ENCODE results near the gene TRPV4. TPM values are rescaled to one million over a fixed set of nuclear protein-coding genes. Genes with fewer than 3 reads are reported as not detected.

Gene TRPV4
- total RNA-seq (2022; extraction: Qiagen RNA extraction; ENCODE audit: low read depth), result 0.09 to 0.15 TPM (median 0.11 TPM) in 4 of 5 replicates, not detected in the other

DNA sequence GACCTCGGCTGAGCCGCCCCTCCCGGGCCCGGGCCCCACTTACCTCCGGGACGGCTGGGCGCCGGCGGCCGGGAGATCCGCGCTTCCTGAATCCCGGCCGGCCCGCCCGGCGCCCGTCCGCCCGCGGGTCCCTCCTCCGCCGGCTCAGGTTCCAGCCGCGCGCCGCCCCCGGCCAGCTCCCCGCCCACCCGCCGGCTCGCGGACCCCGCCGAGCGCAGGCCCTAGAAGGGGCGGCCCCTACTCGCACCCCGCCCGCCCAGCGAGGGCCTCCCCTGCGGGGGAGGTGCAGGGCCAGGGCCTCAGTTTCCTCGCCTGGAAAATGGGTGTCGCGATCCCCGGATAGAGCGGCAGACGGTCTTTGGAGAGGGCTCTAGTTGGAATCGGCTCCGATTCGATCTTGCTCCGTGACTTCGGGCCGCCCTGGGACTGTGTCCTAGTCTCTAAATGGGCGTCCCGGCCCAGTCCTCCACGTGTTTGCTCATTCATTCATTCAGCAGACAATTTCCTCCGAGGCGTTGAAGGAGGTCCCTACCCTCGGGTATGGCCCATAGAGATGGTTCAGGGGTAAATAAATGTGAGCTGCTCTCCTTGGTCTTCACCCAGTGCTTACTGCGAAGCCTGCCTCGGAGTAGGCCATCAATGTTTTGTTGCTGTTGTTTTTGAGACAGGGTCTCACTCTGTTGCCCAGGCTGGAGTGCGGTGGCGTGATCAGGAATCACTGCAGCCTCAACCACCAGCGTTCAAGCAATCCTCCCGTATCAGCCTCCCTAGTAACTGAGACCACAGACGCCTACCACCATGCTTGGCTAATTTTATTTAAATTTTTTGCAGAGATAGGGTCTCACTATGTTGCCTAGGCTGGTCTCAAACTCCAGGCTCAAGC lies at the start of gene TRPV4:
Gene TRPV4, minus strand, starts transcription at position 92 of the 883 bp plus-strand sequence. CDS start 18,602 bp downstream, outside the sequence.

DNA sequence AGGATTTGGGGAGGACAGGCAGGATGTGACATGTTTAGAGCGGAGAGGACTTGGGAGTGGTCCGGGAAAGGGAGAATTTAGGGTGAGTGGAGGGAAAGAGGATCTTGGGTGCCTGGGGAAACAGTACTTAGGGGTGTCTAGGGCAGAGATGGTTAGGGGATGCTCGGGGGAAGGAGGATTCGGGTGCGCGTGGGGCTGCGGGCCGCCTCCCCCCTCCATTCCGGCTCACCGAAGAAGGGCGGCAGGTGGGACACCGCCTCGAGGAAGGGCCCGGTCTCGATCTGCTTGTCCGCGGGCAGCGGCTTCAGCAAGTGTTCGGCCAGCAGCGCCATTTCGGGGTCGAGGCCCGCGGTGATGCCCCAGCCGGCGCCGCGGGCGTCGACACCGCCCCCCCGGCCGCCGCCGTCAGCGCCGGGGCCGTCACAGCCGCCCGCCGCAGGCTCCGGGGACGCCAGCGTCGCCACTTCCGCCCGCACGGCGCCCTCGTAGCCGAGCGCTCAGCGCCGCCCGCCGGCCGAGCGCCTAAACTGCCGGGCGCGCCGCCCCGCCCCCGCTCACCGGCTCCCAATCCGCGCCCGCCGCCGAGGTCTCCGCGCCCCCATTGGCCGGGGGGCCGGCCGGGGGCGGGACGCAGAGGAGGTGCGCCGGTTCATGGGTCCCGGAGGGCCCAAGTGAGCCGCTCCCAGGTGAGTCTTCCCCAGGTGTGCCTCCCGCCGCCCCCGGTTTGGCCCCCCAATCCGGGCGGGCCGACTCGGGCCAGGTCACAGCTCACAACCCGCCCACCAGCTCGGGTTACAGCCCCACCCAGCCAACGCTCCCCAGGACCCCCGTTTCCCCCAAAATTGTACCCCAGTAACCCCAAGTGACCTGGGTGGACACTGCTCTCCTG lies 47.1 kb upstream of the TRPV4 start, which contains the start of gene GLTP:
Gene GLTP, minus strand, starts transcription at position 499 of the 889 bp plus-strand sequence. Its CDS starts 167 bp downstream, at position 332.

Other genes starting within 250 kb of the TRPV4 start
- 3.5 to 5.7 TPM (median 5.1 TPM) in 5 replicates for gene FAM222A, start 119.6 kb downstream of the TRPV4 start, total RNA-seq (2022; extraction: Qiagen RNA extraction; ENCODE audit: low read depth)
- 19.9 to 22.3 TPM (median 21.4 TPM) in 5 replicates for gene GLTP, start 47.1 kb upstream of the TRPV4 start, total RNA-seq (2022; extraction: Qiagen RNA extraction; ENCODE audit: low read depth)
- 15.1 to 19.4 TPM (median 16.1 TPM) in 5 replicates for gene TCHP, start 66.9 kb upstream of the TRPV4 start, total RNA-seq (2022; extraction: Qiagen RNA extraction; ENCODE audit: low read depth)
- 15.2 to 20.9 TPM (median 19.2 TPM) in 5 replicates for gene GIT2, start 163.0 kb upstream of the TRPV4 start, total RNA-seq (2022; extraction: Qiagen RNA extraction; ENCODE audit: low read depth)
- gene ANKRD13A, start 166.0 kb upstream of the TRPV4 start, total RNA-seq (2022; extraction: Qiagen RNA extraction; ENCODE audit: low read depth), result 13.6 to 19.2 TPM (median 17.9 TPM) in 5 replicates
- gene C12orf76, start 215.1 kb upstream of the TRPV4 start, total RNA-seq (2022; extraction: Qiagen RNA extraction; ENCODE audit: low read depth), result 6.4 to 8.0 TPM (median 7.1 TPM) in 5 replicates